Stomach (tissue), 4 donors: ENCODE results near the gene PKD2L2.

Experiments
- CTCF ChIP-seq, 7 experiments: fragments of 450-650 bp in 4 of 7; fragments of 200-600 bp in 3 of 7; sonication (generic) in 3 of 7; IDR thresholded peaks; one replicate each; pipeline ENCODE4 v1.5.1; 2016 to 2019; ENCODE audit warnings: antibody characterized with exemption in 7 of 7, control low read depth in 2 of 7, mild to moderate bottlenecking in 1 of 7
- EP300 ChIP-seq: sonication (generic); formaldehyde crosslinking; IDR thresholded peaks from one replicate; pipeline ENCODE4 v1.6.1; 2017; ENCODE audit warnings: antibody characterized with exemption
- POLR2A ChIP-seq, 4 donors: fragments of 450-650 bp; IDR thresholded peaks; one replicate each; pipeline ENCODE4 v1.6.1; 2016; ENCODE audit warnings: antibody characterized with exemption in 4 of 4, control low read depth in 2 of 4, mild to moderate bottlenecking in 1 of 4, moderate library complexity in 1 of 4
- POLR2AphosphoS5 ChIP-seq, 3 donors: sonication (generic); formaldehyde crosslinking; IDR thresholded peaks; one replicate each; pipeline ENCODE4 v1.6.1; 2016; ENCODE audit warnings: antibody characterized with exemption in 3 of 3

GRCh38 chr5:137887831-137888230, 1.4 kb upstream of the PKD2L2 start:
- TF ChIP-seq CTCF (IDR thresholded peaks at IDR 0.05) (no peak), POLR2A (IDR thresholded peaks at IDR 0.05) (no peak), POLR2AphosphoS5 (IDR thresholded peaks at IDR 0.05) (no peak), EP300 (no peak)
